Naive thymus-derived CD4-positive, alpha-beta T cell (primary cell): ENCODE data around the gene GJA8. TPM values are rescaled to one million over a fixed set of nuclear protein-coding genes. Genes with fewer than 3 reads are reported as not detected.
A peak's percentile ranks its signal among the peaks of the same experiment; 100 is the strongest.

Source experiments
- ATAC-seq: fragments of 150-1000 bp; cut with Tn5 transposase; 2 replicates; pipeline ENCODE4 v1.10.0; 2021; ENCODE audit warnings: mild to moderate bottlenecking, moderate library complexity
- CTCF ChIA-PET: fragments of 350-600 bp; sonication (Branson Sonifier 250); formaldehyde crosslinking; loops from one replicate; lab custom pipeline; 2021; ENCODE audit warnings: antibody characterized with exemption; lab: Charles Lee
- POLR2A ChIA-PET: fragments of 350-600 bp; sonication (Branson Sonifier 250); formaldehyde crosslinking; loops from one replicate; lab custom pipeline; 2021; ENCODE audit warnings: antibody characterized with exemption, inconsistent platforms; lab: Charles Lee
- DNase-seq, 9 donors: peaks; one replicate each; pipeline versions ENCODE4 v3.0.0 to v3.0.0-alpha.2; 2020 to 2022; ENCODE audit warnings: mixed read lengths in 1 of 9
- H3K27ac ChIP-seq: one replicate; pipeline ENCODE4 v1.7.0; 2013; ENCODE audit warnings: mild to moderate bottlenecking, low read depth, low read length, moderate library complexity
- H3K27me3 ChIP-seq, 2 donors: one replicate each; pipeline ENCODE4 v1.7.0; 2013; ENCODE audit warnings: low read length in 2 of 2, mild to moderate bottlenecking in 2 of 2, moderate library complexity in 2 of 2; ENCODE audit not compliant: control insufficient read depth in 2 of 2, insufficient read depth in 2 of 2
- H3K36me3 ChIP-seq, 3 experiments: 1 replicate in 2 of 3; 2 replicates in 1 of 3; pipeline ENCODE4 v1.7.0; 2013; ENCODE audit warnings: low read length in 3 of 3, mild to moderate bottlenecking in 3 of 3, moderate library complexity in 1 of 3; ENCODE audit not compliant: insufficient read depth in 3 of 3, control insufficient read depth in 2 of 3
- H3K4me1 ChIP-seq, 2 donors: one replicate each; pipeline ENCODE4 v1.7.0; 2013; ENCODE audit warnings: low read length in 2 of 2, mild to moderate bottlenecking in 2 of 2, moderate library complexity in 1 of 2; ENCODE audit not compliant: control insufficient read depth in 2 of 2, insufficient read depth in 2 of 2
- H3K4me3 ChIP-seq: 2 replicates; pipeline ENCODE4 v1.7.0; 2013; ENCODE audit warnings: mild to moderate bottlenecking, low read length
- H3K9me3 ChIP-seq, 3 experiments: 1 replicate in 2 of 3; 2 replicates in 1 of 3; pipeline ENCODE4 v1.7.0; 2013; ENCODE audit warnings: low read length in 3 of 3; ENCODE audit not compliant: control insufficient read depth in 2 of 3
- H3K27ac Mint-ChIP-seq, 9 donors: one replicate each; pipeline ENCODE4 v1.8.0; 2020 to 2022; ENCODE audit warnings: mixed read lengths in 9 of 9, mild to moderate bottlenecking in 8 of 9, moderate library complexity in 5 of 9, inconsistent platforms in 2 of 9
- H3K27me3 Mint-ChIP-seq, 5 donors: one replicate each; pipeline ENCODE4 v1.8.0; 2021 to 2022; ENCODE audit warnings: mixed read lengths in 5 of 5, mild to moderate bottlenecking in 1 of 5
- H3K36me3 Mint-ChIP-seq, 5 donors: one replicate each; pipeline ENCODE4 v1.8.0; 2020 to 2022; ENCODE audit warnings: mixed read lengths in 5 of 5, mild to moderate bottlenecking in 3 of 5, inconsistent platforms in 1 of 5
- H3K4me1 Mint-ChIP-seq, 7 donors: one replicate each; pipeline ENCODE4 v1.8.0; 2020 to 2022; ENCODE audit warnings: mixed read lengths in 7 of 7, mild to moderate bottlenecking in 3 of 7, inconsistent platforms in 1 of 7
- H3K4me3 Mint-ChIP-seq, 10 donors: one replicate each; pipeline ENCODE4 v1.8.0; 2020 to 2022; ENCODE audit warnings: mild to moderate bottlenecking in 10 of 10, mixed read lengths in 10 of 10, moderate library complexity in 6 of 10, inconsistent platforms in 2 of 10
- H3K9me3 Mint-ChIP-seq, 11 donors: one replicate each; pipeline ENCODE4 v1.8.0; 2020 to 2022; ENCODE audit warnings: mixed read lengths in 11 of 11, mild to moderate bottlenecking in 4 of 11, inconsistent platforms in 1 of 11, moderate library complexity in 1 of 11
- intact Hi-C, 2 donors: fragments of 100-400 bp; cut with micrococcal nuclease; formaldehyde crosslinking; loops; one replicate each; pipeline ENCODE4 v1.15.1; 2023
- polyA plus RNA-seq, 2 donors: library from polyadenylated mRNA; unstranded; fragments of 300-500 nt; fragmentation: Illumina TruSeq; gene quantifications; one replicate each; pipeline ENCODE4 v1.2.3, GENCODE V29; 2021
- total RNA-seq, 6 experiments: library from RNA in 5 of 6; stranded (reverse) in 5 of 6; gene quantifications; 1 replicate in 5 of 6; 2 replicates in 1 of 6; pipeline ENCODE4 v1.2.3 and lab custom pipeline; 2021 to 2026

The GJA8 gene
- total and polyA plus RNA-seq, 7 experiments from 2014 or later, result not detected

GRCh38 chr1:147882535-147882934 is 20.1 kb upstream of the GJA8 start:
- ATAC-seq (no peak), DNase-seq (no peak)
- H3K27me3 Mint-ChIP-seq, result peaks cover 0 to 17% (median 10%) of the 10 kb centered on the region in 5 donors
- no peaks in the 10 kb centered on the region for H3K9me3 ChIP-seq
- ChIA-PET CTCF (interaction anchor here (0.8 kb wide), 1 partner anchor 10 kb away, joined by 3 read pairs; no protein-coding TSS in a partner anchor), POLR2A (no interaction called here)
- H3K27ac ChIP-seq, result no peak overlapping the region
- H3K4me1 ChIP-seq, result no peaks in the 10 kb centered on the region
- H3K4me1 Mint-ChIP-seq, result no peaks in the 10 kb centered on the region
- H3K4me3 ChIP-seq, result no peak overlapping the region
- H3K27ac Mint-ChIP-seq, result no peak overlapping the region
- no peaks in the 10 kb centered on the region for H3K36me3 ChIP-seq
- peaks cover 0 to 11% (median 5%) of the 10 kb centered on the region in 11 donors for H3K9me3 Mint-ChIP-seq
- peaks cover 0 to 4% (median 0%) of the 10 kb centered on the region in 5 donors for H3K36me3 Mint-ChIP-seq
- no peaks in the 10 kb centered on the region for H3K27me3 ChIP-seq
- intact Hi-C loops, result no loop called here
- no peak overlapping the region for H3K4me3 Mint-ChIP-seq

DNA sequence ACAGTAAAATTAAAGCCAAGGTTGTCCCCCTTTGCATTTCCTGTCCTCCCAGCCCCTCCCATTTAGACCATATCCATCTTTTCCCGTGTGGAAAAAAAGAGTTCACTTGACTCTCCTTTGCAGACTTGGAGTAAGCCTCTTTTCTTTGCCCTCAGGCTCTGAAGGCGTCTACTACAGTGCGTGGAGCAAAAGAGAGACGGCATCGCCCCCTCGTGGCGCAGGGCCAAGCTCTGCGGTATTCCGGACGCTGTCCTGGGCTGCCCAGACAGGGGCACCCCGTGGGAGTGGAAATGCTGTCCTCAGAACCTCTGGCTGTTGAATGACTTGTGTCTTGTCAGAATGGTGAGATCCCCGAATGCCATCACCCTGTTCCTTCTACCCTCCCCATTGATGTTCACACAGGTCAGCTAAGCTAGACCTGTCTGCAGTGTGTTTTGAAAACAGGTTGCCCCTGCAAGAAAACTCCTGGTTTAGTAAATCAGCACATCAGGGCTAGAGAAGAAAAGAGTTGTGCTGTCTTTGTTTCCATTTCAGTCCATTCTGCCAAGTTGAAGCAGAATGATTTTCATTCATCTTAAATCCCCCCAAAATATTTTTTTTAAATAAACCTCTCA is 12.3 kb upstream of the GJA8 start:
- Histone ChIP-seq H3K9me3 (no peaks in the 10 kb centered on the region), H3K4me3 (no peak overlapping the region), H3K36me3 (no peaks in the 10 kb centered on the region), H3K27ac (no peak overlapping the region), H3K4me1 (no peaks in the 10 kb centered on the region), H3K27me3 (no peaks in the 10 kb centered on the region)
- peak in 8 of 9 donors; percentile 7 to 68 (median 44) for DNase-seq
- Mint-ChIP-seq H3K27ac (no peak overlapping the region), H3K27me3 (peaks cover 0 to 18% (median 0%) of the 10 kb centered on the region in 5 donors), H3K4me3 (no peak overlapping the region), H3K4me1 (peaks cover 0 to 4% (median 0%) of the 10 kb centered on the region in 7 donors), H3K9me3 (no peaks in the 10 kb centered on the region), H3K36me3 (no peaks in the 10 kb centered on the region)
- peak; percentile 78 for ATAC-seq
- intact Hi-C loops, result loop anchor here in 1 of 2 donors (5.0 kb wide), 1 partner anchor 263 kb away; no protein-coding TSS in a partner anchor
- ChIA-PET CTCF (interaction anchor here (1.0 to 6.0 kb wide), 4 partner anchors 70 to 394 kb away, joined by 3 to 56 read pairs (median 4); no protein-coding TSS in a partner anchor), POLR2A (no interaction called here)

DNA sequence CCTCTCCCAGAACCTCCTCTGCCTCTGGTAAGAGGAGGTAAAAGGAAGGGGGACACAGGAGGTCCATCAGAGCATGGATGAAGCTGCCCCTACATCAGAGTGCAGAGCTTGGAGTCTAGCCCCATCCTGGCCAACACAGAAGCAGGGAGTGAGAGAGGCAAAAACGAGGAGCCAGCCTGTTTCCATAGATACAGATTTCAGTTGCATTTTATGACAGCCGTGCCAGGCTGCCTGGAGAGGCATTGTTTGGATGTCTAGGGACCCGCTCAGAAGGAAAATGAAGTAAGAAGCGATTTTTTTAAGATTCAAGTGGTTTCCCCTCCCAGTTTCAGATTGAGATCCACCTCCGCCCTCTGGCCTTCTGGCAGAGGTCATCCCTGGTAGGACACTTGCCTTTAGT is 11.5 kb upstream of the GJA8 start:
- Histone ChIP-seq H3K9me3 (no peaks in the 10 kb centered on the region), H3K27ac (no peak overlapping the region), H3K4me1 (no peaks in the 10 kb centered on the region), H3K36me3 (no peaks in the 10 kb centered on the region), H3K4me3 (no peak overlapping the region), H3K27me3 (no peaks in the 10 kb centered on the region)
- peaks cover 0 to 4% (median 0%) of the 10 kb centered on the region in 7 donors for H3K4me1 Mint-ChIP-seq
- no peak for DNase-seq
- ChIA-PET POLR2A (no interaction called here), CTCF (interaction anchor here (1.7 to 6.0 kb wide), 2 partner anchors 70 to 168 kb away, joined by 3 to 56 read pairs; no protein-coding TSS in a partner anchor)
- no peak for ATAC-seq
- H3K36me3 Mint-ChIP-seq, result no peaks in the 10 kb centered on the region
- no peaks in the 10 kb centered on the region for H3K9me3 Mint-ChIP-seq
- H3K27me3 Mint-ChIP-seq, result peaks cover 0 to 15% (median 0%) of the 10 kb centered on the region in 5 donors
- peak overlapping the region in 1 of 9 donors; percentile 32 for H3K27ac Mint-ChIP-seq
- intact Hi-C loops, result loop anchor here in 1 of 2 donors (5.0 kb wide), 1 partner anchor 264 kb away; no protein-coding TSS in a partner anchor
- no peak overlapping the region for H3K4me3 Mint-ChIP-seq

- H3K9me3 ChIP-seq, result no peaks in the 10 kb centered on the region
- ChIA-PET CTCF (interaction anchor here (0.6 to 6.0 kb wide), 19 partner anchors 9 to 643 kb away, joined by 3 to 56 read pairs (median 5); no protein-coding TSS in a partner anchor), POLR2A (no interaction called here)
- no peaks in the 10 kb centered on the region for H3K36me3 ChIP-seq
- Mint-ChIP-seq H3K9me3 (no peaks in the 10 kb centered on the region), H3K36me3 (no peaks in the 10 kb centered on the region), H3K4me3 (no peak overlapping the region), H3K27ac (no peak overlapping the region), H3K4me1 (peaks cover 0 to 4% (median 0%) of the 10 kb centered on the region in 7 donors), H3K27me3 (peaks cover 0 to 10% (median 0%) of the 10 kb centered on the region in 5 donors)
- H3K4me3 ChIP-seq, result no peak overlapping the region
- no peak overlapping the region for H3K27ac ChIP-seq
- ATAC-seq (no peak), DNase-seq (peak in 1 of 9 donors; percentile 16)
- intact Hi-C loops, result loop anchor here (1.0 to 5.0 kb wide), 8 partner anchors 168 to 617 kb away; no protein-coding TSS in a partner anchor
- H3K4me1 ChIP-seq, result no peaks in the 10 kb centered on the region
- H3K27me3 ChIP-seq, result no peaks in the 10 kb centered on the region
Measured at GRCh38 chr1:147892216-147892615, 10.4 kb upstream of the GJA8 start.

GRCh38 chr1:147892731-147893214 is 9.8 kb upstream of the GJA8 start:
- Histone ChIP-seq H3K27ac (no peak overlapping the region), H3K27me3 (no peaks in the 10 kb centered on the region), H3K4me1 (no peaks in the 10 kb centered on the region), H3K36me3 (no peaks in the 10 kb centered on the region), H3K4me3 (no peak overlapping the region), H3K9me3 (no peaks in the 10 kb centered on the region)
- Mint-ChIP-seq H3K4me3 (no peak overlapping the region), H3K4me1 (peaks cover 0 to 4% (median 0%) of the 10 kb centered on the region in 7 donors), H3K27me3 (peaks cover 0 to 8% (median 0%) of the 10 kb centered on the region in 5 donors), H3K9me3 (no peaks in the 10 kb centered on the region), H3K27ac (peak overlapping the region in 1 of 9 donors; percentile 77), H3K36me3 (no peaks in the 10 kb centered on the region)
- intact Hi-C loops, result loop anchor here (1.0 to 5.0 kb wide), 8 partner anchors 168 to 618 kb away; no protein-coding TSS in a partner anchor
- ChIA-PET POLR2A (no interaction called here), CTCF (interaction anchor here (0.6 to 6.0 kb wide), 21 partner anchors 9 to 620 kb away, joined by 3 to 56 read pairs (median 3); no protein-coding TSS in a partner anchor)
- ATAC-seq (peak; percentile 58), DNase-seq (peak in 5 of 9 donors; percentile 35 to 52 (median 45))

DNA sequence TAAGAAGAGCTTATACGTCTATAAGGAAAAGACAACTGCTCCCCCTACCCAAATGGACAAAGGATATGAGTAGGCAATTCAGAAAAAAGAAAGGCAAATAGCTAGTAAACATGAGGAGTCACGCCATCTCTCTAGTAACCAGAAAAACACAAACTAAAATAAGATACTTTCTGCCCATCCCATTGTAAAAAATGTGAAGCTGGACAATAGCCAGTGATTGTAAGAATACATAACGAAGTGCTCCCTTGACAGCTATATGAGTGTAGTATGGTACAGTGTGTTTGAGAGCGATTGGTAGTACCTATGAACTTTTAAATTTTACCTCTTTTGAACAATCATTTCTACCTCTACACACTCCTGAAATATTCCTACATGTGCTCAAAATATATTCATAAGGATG is 7.5 kb upstream of the GJA8 start:
- no peaks in the 10 kb centered on the region for H3K27me3 ChIP-seq
- ATAC-seq (no peak), DNase-seq (no peak)
- H3K27me3 Mint-ChIP-seq, result peaks cover 0 to 9% (median 0%) of the 10 kb centered on the region in 5 donors
- H3K4me1 ChIP-seq, result no peaks in the 10 kb centered on the region
- intact Hi-C loops, result no loop called here
- peaks cover 0 to 4% (median 0%) of the 10 kb centered on the region in 7 donors for H3K4me1 Mint-ChIP-seq
- H3K27ac ChIP-seq, result no peak overlapping the region
- no peaks in the 10 kb centered on the region for H3K9me3 Mint-ChIP-seq
- H3K27ac Mint-ChIP-seq, result no peak overlapping the region
- H3K36me3 Mint-ChIP-seq, result no peaks in the 10 kb centered on the region
- CTCF ChIA-PET, result interaction anchor here (0.9 kb wide), 1 partner anchor 402 kb away, joined by 3 read pairs; no protein-coding TSS in a partner anchor
- H3K9me3 ChIP-seq, result no peaks in the 10 kb centered on the region
- no peak overlapping the region for H3K4me3 Mint-ChIP-seq
- no peaks in the 10 kb centered on the region for H3K36me3 ChIP-seq
- POLR2A ChIA-PET, result no interaction called here
- no peak overlapping the region for H3K4me3 ChIP-seq
